Endothelial cell of hepatic sinusoid (primary cell): ENCODE results near the gene AHCYL2.
"Not testable (repeated sequence)": the region's sequence is repeated elsewhere in the genome, so short reads cannot be mapped to it uniquely, and the experiment has no call there.

Experiments used
- in situ Hi-C: cut with HindIII; loops from 2 replicates; pipeline ENCODE4 v1.10.0; 2017; ENCODE audit warnings: low sequenced_read_pairs

Gene AHCYL2

GRCh38 chr7:129443612-129444011, 218.8 kb downstream of the AHCYL2 start:
- in situ Hi-C loops = no loop called here

- in situ Hi-C loops = not testable (repeated sequence)
Observed at GRCh38 chr7:129444776-129445175, 219.9 kb downstream of the AHCYL2 start.

GRCh38 chr7:129446925-129447324, 222.1 kb downstream of the AHCYL2 start:
- in situ Hi-C loops = not testable (repeated sequence)

GRCh38 chr7:129447445-129447844, 222.6 kb downstream of the AHCYL2 start:
- in situ Hi-C loops = not testable (repeated sequence)

- in situ Hi-C loops = not testable (repeated sequence)
Observed at GRCh38 chr7:129448608-129449007, 223.8 kb downstream of the AHCYL2 start.

GRCh38 chr7:129450295-129450694, 225.5 kb downstream of the AHCYL2 start:
- in situ Hi-C loops = no loop called here

- in situ Hi-C loops = no loop called here
Observed at GRCh38 chr7:129452589-129453231, 227.9 kb downstream of the AHCYL2 start.

- in situ Hi-C loops = no loop called here
Observed at GRCh38 chr7:129453510-129454248, 228.8 kb downstream of the AHCYL2 start.

GRCh38 chr7:129454249-129454551, 229.4 kb downstream of the AHCYL2 start:
- in situ Hi-C loops = no loop called here

GRCh38 chr7:129456421-129456820, 231.6 kb downstream of the AHCYL2 start:
- in situ Hi-C loops = no loop called here

GRCh38 chr7:129457101-129457500, 232.3 kb downstream of the AHCYL2 start:
- in situ Hi-C loops = no loop called here

- in situ Hi-C loops = no loop called here
Observed at GRCh38 chr7:129458171-129458570, 233.3 kb downstream of the AHCYL2 start.

GRCh38 chr7:129461809-129462208, 237.0 kb downstream of the AHCYL2 start:
- in situ Hi-C loops = no loop called here

- in situ Hi-C loops = no loop called here
Observed at GRCh38 chr7:129462420-129462819, 237.6 kb downstream of the AHCYL2 start.

GRCh38 chr7:129464194-129464593, 239.4 kb downstream of the AHCYL2 start:
- in situ Hi-C loops = no loop called here

- in situ Hi-C loops = no loop called here
Observed at GRCh38 chr7:129465080-129465479, 240.2 kb downstream of the AHCYL2 start.

GRCh38 chr7:129466796-129467195, 242.0 kb downstream of the AHCYL2 start:
- in situ Hi-C loops = no loop called here

GRCh38 chr7:129468087-129468486, 243.3 kb downstream of the AHCYL2 start:
- in situ Hi-C loops = no loop called here

- in situ Hi-C loops = no loop called here
Observed at GRCh38 chr7:129468547-129468946, 243.7 kb downstream of the AHCYL2 start.

- in situ Hi-C loops = no loop called here
Observed at GRCh38 chr7:129469930-129470329, 245.1 kb downstream of the AHCYL2 start.

- in situ Hi-C loops = no loop called here
Observed at GRCh38 chr7:129470411-129470810, 245.6 kb downstream of the AHCYL2 start.

- in situ Hi-C loops = no loop called here
Observed at GRCh38 chr7:129471402-129471827, 246.6 kb downstream of the AHCYL2 start.

GRCh38 chr7:129475931-129476330, 251.1 kb downstream of the AHCYL2 start:
- in situ Hi-C loops = not testable (repeated sequence)
